Testis (tissue), 2 donors: Measurements from ENCODE around the gene GNPAT.

Source experiments
- POLR2A ChIP-seq: fragments of 450-650 bp; IDR thresholded peaks from one replicate; pipeline ENCODE4 v1.6.1; 2017; ENCODE audit warnings: antibody characterized with exemption, mild to moderate bottlenecking, moderate library complexity
- TF ChIP-seq, protein P1 (sequence below), 3 experiments: fragments of 450-650 bp in 2 of 3; fragments of 200-600 bp in 1 of 3; sonication (generic) in 1 of 3; IDR thresholded peaks; one replicate each; pipeline ENCODE4 v1.5.1; 2016 to 2019; ENCODE audit warnings: antibody characterized with exemption in 3 of 3, mild to moderate bottlenecking in 2 of 3, moderate library complexity in 1 of 3

GRCh38 chr1:231194843-231195516 is 46.0 kb upstream of the GNPAT start:
- TF ChIP-seq, protein P1, sequence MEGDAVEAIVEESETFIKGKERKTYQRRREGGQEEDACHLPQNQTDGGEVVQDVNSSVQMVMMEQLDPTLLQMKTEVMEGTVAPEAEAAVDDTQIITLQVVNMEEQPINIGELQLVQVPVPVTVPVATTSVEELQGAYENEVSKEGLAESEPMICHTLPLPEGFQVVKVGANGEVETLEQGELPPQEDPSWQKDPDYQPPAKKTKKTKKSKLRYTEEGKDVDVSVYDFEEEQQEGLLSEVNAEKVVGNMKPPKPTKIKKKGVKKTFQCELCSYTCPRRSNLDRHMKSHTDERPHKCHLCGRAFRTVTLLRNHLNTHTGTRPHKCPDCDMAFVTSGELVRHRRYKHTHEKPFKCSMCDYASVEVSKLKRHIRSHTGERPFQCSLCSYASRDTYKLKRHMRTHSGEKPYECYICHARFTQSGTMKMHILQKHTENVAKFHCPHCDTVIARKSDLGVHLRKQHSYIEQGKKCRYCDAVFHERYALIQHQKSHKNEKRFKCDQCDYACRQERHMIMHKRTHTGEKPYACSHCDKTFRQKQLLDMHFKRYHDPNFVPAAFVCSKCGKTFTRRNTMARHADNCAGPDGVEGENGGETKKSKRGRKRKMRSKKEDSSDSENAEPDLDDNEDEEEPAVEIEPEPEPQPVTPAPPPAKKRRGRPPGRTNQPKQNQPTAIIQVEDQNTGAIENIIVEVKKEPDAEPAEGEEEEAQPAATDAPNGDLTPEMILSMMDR (IDR thresholded peaks at IDR 0.05): no peak
- no peak for TF ChIP-seq POLR2A
